Astrocyte (in vitro differentiated cells and primary cell): Measurements from ENCODE around the gene TMX4. TPM values are rescaled to one million over a fixed set of nuclear protein-coding genes. Genes with fewer than 3 reads are reported as not detected.

Experiments
- DNase-seq: peaks from one replicate; pipeline ENCODE4 v3.0.0-alpha.2; 2010; ENCODE audit warnings: low read depth
- FAIRE-seq: peaks from 2 replicates; lab custom pipeline; 2011; peaks lifted over from hg19 to GRCh38; lab: Jason Lieb, UNC
- H2AFZ ChIP-seq: 2 replicates; pipeline ENCODE4 v1.6.0; 2012; ENCODE audit warnings: low read depth, low read length, inconsistent platforms
- H3K27ac ChIP-seq: 2 replicates; pipeline ENCODE4 v1.5.1; 2011; ENCODE audit warnings: low read depth, low read length, inconsistent platforms
- H3K27me3 ChIP-seq: 2 replicates; pipeline ENCODE4 v1.6.0; 2011; ENCODE audit warnings: low read length, inconsistent platforms; ENCODE audit not compliant: insufficient read depth
- H3K36me3 ChIP-seq: 2 replicates; pipeline ENCODE4 v1.5.1; 2011; ENCODE audit warnings: low read length, inconsistent platforms; ENCODE audit not compliant: insufficient read depth
- H3K4me1 ChIP-seq: 2 replicates; pipeline ENCODE4 v1.5.1; 2011; ENCODE audit warnings: low read length, inconsistent platforms; ENCODE audit not compliant: insufficient read depth
- H3K4me2 ChIP-seq: 2 replicates; pipeline ENCODE4 v1.6.0; 2012; ENCODE audit warnings: low read length, inconsistent platforms
- H3K4me3 ChIP-seq: 2 replicates; pipeline ENCODE4 v1.5.1; 2011; ENCODE audit warnings: low read depth, mild to moderate bottlenecking, low read length, inconsistent platforms; ENCODE audit not compliant: insufficient read depth
- H3K79me2 ChIP-seq: 2 replicates; pipeline ENCODE4 v1.6.0; 2012; ENCODE audit warnings: mild to moderate bottlenecking, low read length, inconsistent platforms; ENCODE audit not compliant: insufficient read depth
- H3K9ac ChIP-seq: 2 replicates; pipeline ENCODE4 v1.6.0; 2012; ENCODE audit warnings: mild to moderate bottlenecking, low read length, inconsistent platforms
- H3K9me3 ChIP-seq: 2 replicates; pipeline ENCODE4 v1.5.1; 2012; ENCODE audit warnings: low read depth, mild to moderate bottlenecking, low read length, inconsistent platforms; ENCODE audit not compliant: insufficient read depth
- H4K20me1 ChIP-seq: 2 replicates; pipeline ENCODE4 v1.6.0; 2012; ENCODE audit warnings: low read length, inconsistent platforms; ENCODE audit not compliant: insufficient read depth
- H3K27ac Mint-ChIP-seq: one replicate; pipeline ENCODE4 v1.8.0; 2021; ENCODE audit warnings: mild to moderate bottlenecking, mixed read lengths; ENCODE audit not compliant: unreplicated experiment
- H3K27me3 Mint-ChIP-seq: one replicate; pipeline ENCODE4 v1.8.0; 2021; ENCODE audit warnings: low read depth, mixed read lengths; ENCODE audit not compliant: unreplicated experiment
- H3K36me3 Mint-ChIP-seq: one replicate; pipeline ENCODE4 v1.8.0; 2021; ENCODE audit warnings: low read depth, mixed read lengths; ENCODE audit not compliant: unreplicated experiment
- H3K4me1 Mint-ChIP-seq: one replicate; pipeline ENCODE4 v1.8.0; 2021; ENCODE audit warnings: low read depth, mixed read lengths; ENCODE audit not compliant: unreplicated experiment
- H3K4me3 Mint-ChIP-seq: one replicate; pipeline ENCODE4 v1.8.0; 2021; ENCODE audit warnings: mild to moderate bottlenecking, moderate library complexity, mixed read lengths; ENCODE audit not compliant: unreplicated experiment
- H3K9me3 Mint-ChIP-seq: one replicate; pipeline ENCODE4 v1.8.0; 2021; ENCODE audit warnings: mild to moderate bottlenecking, mixed read lengths; ENCODE audit not compliant: unreplicated experiment
- CTCF ChIP-seq: IDR thresholded peaks from 2 replicates; pipeline ENCODE4 v1.5.1; 2011; ENCODE audit warnings: low read depth, mild to moderate bottlenecking, inconsistent platforms, low read length, moderate library complexity; ENCODE audit not compliant: insufficient read depth
- EZH2 ChIP-seq: IDR thresholded peaks from 2 replicates; pipeline ENCODE4 v1.6.1; 2012; ENCODE audit warnings: mild to moderate bottlenecking, low read length, inconsistent platforms; ENCODE audit not compliant: insufficient read depth
- total RNA-seq: library from RNA; stranded (reverse); gene quantifications from 2 replicates; pipeline ENCODE4 v1.2.1, GENCODE V29; 2021

The TMX4 gene
- total RNA-seq, 1 donor from 2014 or later, result 17.3 TPM

GRCh38 chr20:8065691-8066090, 46.1 kb upstream of the TMX4 start:
- Mint-ChIP-seq H3K4me3 (no peak overlapping the region), H3K4me1 (peaks cover 1% of the 10 kb centered on the region), H3K27ac (no peak overlapping the region), H3K36me3 (no peaks in the 10 kb centered on the region), H3K9me3 (no peaks in the 10 kb centered on the region), H3K27me3 (peaks cover 2% of the 10 kb centered on the region)
- no peak overlapping the region for H3K9ac ChIP-seq
- H4K20me1 ChIP-seq, result no peaks in the 10 kb centered on the region
- H3K27me3 ChIP-seq, result no peaks in the 10 kb centered on the region
- no peak overlapping the region for H3K27ac ChIP-seq
- no peak overlapping the region for H2AFZ ChIP-seq
- DNase-seq (no peak), FAIRE-seq (no peak)
- no peaks in the 10 kb centered on the region for H3K79me2 ChIP-seq
- no peak for TF ChIP-seq EZH2
- no peak for TF ChIP-seq CTCF
- no peaks in the 10 kb centered on the region for H3K9me3 ChIP-seq
- H3K36me3 ChIP-seq, result no peaks in the 10 kb centered on the region
- no peak overlapping the region for H3K4me3 ChIP-seq
- no peak overlapping the region for H3K4me2 ChIP-seq
- no peaks in the 10 kb centered on the region for H3K4me1 ChIP-seq

- Mint-ChIP-seq H3K4me3 (no peak overlapping the region), H3K36me3 (no peaks in the 10 kb centered on the region), H3K27ac (no peak overlapping the region), H3K27me3 (peaks cover 2% of the 10 kb centered on the region), H3K4me1 (peaks cover 1% of the 10 kb centered on the region), H3K9me3 (no peaks in the 10 kb centered on the region)
- H3K4me3 ChIP-seq, result no peak overlapping the region
- no peaks in the 10 kb centered on the region for H3K27me3 ChIP-seq
- H3K79me2 ChIP-seq, result no peaks in the 10 kb centered on the region
- no peak overlapping the region for H3K4me2 ChIP-seq
- FAIRE-seq, result no peak
- H4K20me1 ChIP-seq, result no peaks in the 10 kb centered on the region
- peak; percentile 51 for DNase-seq
- no peak overlapping the region for H2AFZ ChIP-seq
- TF ChIP-seq EZH2, result no peak
- TF ChIP-seq CTCF, result no peak
- no peaks in the 10 kb centered on the region for H3K36me3 ChIP-seq
- H3K4me1 ChIP-seq, result no peaks in the 10 kb centered on the region
- H3K27ac ChIP-seq, result no peak overlapping the region
- no peaks in the 10 kb centered on the region for H3K9me3 ChIP-seq
- no peak overlapping the region for H3K9ac ChIP-seq
Observed at GRCh38 chr20:8062756-8063155, 43.2 kb upstream of the TMX4 start.

GRCh38 chr20:8061861-8062518, 42.4 kb upstream of the TMX4 start:
- Histone ChIP-seq H3K9ac (no peak overlapping the region), H4K20me1 (no peaks in the 10 kb centered on the region), H3K79me2 (no peaks in the 10 kb centered on the region), H3K4me3 (no peak overlapping the region), H2AFZ (no peak overlapping the region), H3K4me2 (no peak overlapping the region), H3K36me3 (no peaks in the 10 kb centered on the region), H3K4me1 (no peaks in the 10 kb centered on the region), H3K9me3 (no peaks in the 10 kb centered on the region), H3K27me3 (no peaks in the 10 kb centered on the region), H3K27ac (no peak overlapping the region)
- Mint-ChIP-seq H3K4me1 (peaks cover 1% of the 10 kb centered on the region), H3K27me3 (peaks cover 2% of the 10 kb centered on the region), H3K4me3 (no peak overlapping the region), H3K36me3 (no peaks in the 10 kb centered on the region), H3K9me3 (no peaks in the 10 kb centered on the region), H3K27ac (no peak overlapping the region)
- DNase-seq (no peak), FAIRE-seq (no peak)
- TF ChIP-seq EZH2, result no peak
- TF ChIP-seq CTCF, result no peak
